ENCODE data around the gene MAGI1. TPM values are rescaled to one million over a fixed set of nuclear protein-coding genes. Genes with fewer than 3 reads are reported as not detected.

MAGI1 gene
- total RNA-seq, 1 donor from 2014 or later = 21.9 TPM

GRCh38 chr3:66023738-66024385 is 14.9 kb downstream of the MAGI1 start:
- no peak for DNase-seq (ENCODE audit: extremely low spot score, unreplicated experiment)
- H3K4me1 Mint-ChIP-seq (ENCODE audit: unreplicated experiment) = peaks cover 19% of the 10 kb centered on the region
- no peaks in the 10 kb centered on the region for H3K27me3 Mint-ChIP-seq (ENCODE audit: unreplicated experiment)
- H3K36me3 Mint-ChIP-seq (ENCODE audit: unreplicated experiment) = no peaks in the 10 kb centered on the region
- H3K4me3 Mint-ChIP-seq (ENCODE audit: unreplicated experiment) = no peak overlapping the region
- TF ChIP-seq, protein P1, sequence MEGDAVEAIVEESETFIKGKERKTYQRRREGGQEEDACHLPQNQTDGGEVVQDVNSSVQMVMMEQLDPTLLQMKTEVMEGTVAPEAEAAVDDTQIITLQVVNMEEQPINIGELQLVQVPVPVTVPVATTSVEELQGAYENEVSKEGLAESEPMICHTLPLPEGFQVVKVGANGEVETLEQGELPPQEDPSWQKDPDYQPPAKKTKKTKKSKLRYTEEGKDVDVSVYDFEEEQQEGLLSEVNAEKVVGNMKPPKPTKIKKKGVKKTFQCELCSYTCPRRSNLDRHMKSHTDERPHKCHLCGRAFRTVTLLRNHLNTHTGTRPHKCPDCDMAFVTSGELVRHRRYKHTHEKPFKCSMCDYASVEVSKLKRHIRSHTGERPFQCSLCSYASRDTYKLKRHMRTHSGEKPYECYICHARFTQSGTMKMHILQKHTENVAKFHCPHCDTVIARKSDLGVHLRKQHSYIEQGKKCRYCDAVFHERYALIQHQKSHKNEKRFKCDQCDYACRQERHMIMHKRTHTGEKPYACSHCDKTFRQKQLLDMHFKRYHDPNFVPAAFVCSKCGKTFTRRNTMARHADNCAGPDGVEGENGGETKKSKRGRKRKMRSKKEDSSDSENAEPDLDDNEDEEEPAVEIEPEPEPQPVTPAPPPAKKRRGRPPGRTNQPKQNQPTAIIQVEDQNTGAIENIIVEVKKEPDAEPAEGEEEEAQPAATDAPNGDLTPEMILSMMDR (IDR thresholded peaks at IDR 0.05) = no peak
- no peaks in the 10 kb centered on the region for H3K9me3 Mint-ChIP-seq (ENCODE audit: unreplicated experiment)
- peak overlapping the region; percentile 63 for H3K27ac Mint-ChIP-seq (ENCODE audit: unreplicated experiment)

DNA sequence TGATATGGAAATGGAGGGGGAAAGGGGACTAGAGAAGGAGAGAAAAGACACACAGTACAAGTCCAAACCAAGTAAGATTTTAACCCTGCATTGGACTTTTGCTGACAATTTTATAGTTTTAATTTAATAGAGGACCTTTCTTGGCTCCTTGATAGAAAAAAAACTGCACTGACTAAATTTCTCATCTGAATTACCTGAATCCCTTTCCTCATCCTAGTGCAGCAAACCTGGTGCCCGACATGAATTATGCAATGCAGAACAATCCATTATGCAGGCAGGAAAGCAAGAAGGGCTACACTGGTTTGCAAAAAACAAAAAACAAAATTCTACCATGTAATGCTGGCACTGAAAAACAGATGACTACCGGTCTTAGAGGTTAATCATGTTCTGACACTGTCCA is 15.5 kb downstream of the MAGI1 start:
- H3K27me3 Mint-ChIP-seq (ENCODE audit: unreplicated experiment) = no peaks in the 10 kb centered on the region
- TF ChIP-seq, protein P1 (IDR thresholded peaks at IDR 0.05) = no peak
- no peaks in the 10 kb centered on the region for H3K9me3 Mint-ChIP-seq (ENCODE audit: unreplicated experiment)
- H3K4me3 Mint-ChIP-seq (ENCODE audit: unreplicated experiment) = no peak overlapping the region
- peak overlapping the region; percentile 63 for H3K27ac Mint-ChIP-seq (ENCODE audit: unreplicated experiment)
- DNase-seq (ENCODE audit: extremely low spot score, unreplicated experiment) = no peak
- H3K36me3 Mint-ChIP-seq (ENCODE audit: unreplicated experiment) = no peaks in the 10 kb centered on the region
- H3K4me1 Mint-ChIP-seq (ENCODE audit: unreplicated experiment) = peaks cover 19% of the 10 kb centered on the region

GRCh38 chr3:66021731-66022131 is 17.0 kb downstream of the MAGI1 start:
- Mint-ChIP-seq H3K27me3 (ENCODE audit: unreplicated experiment) (no peaks in the 10 kb centered on the region), H3K9me3 (ENCODE audit: unreplicated experiment) (no peaks in the 10 kb centered on the region), H3K27ac (ENCODE audit: unreplicated experiment) (no peak overlapping the region), H3K36me3 (ENCODE audit: unreplicated experiment) (no peaks in the 10 kb centered on the region), H3K4me1 (ENCODE audit: unreplicated experiment) (peaks cover 19% of the 10 kb centered on the region), H3K4me3 (ENCODE audit: unreplicated experiment) (no peak overlapping the region)
- DNase-seq (ENCODE audit: extremely low spot score, unreplicated experiment) = no peak
- TF ChIP-seq, protein P1 (IDR thresholded peaks at IDR 0.05) = no peak

DNA sequence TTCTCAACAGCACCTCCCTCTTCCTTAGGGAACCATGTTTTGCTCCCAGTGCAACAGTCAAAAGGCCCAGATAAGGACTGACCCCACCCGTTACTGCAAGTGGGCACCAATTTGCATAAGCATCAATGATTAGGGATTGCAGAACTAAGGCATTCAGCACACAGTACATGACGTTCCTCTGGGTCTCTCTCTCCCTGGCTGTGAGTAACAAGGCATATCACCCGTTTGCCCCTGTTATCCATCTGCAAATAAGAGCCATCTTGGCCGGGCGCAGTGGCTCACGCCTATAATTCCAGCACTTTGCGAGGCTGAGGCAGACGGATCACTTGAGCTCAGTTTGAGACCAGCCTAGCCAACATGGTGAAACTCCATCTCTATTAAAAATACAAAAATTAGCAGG is 18.8 kb downstream of the MAGI1 start:
- peaks cover 22% of the 10 kb centered on the region for H3K4me1 Mint-ChIP-seq (ENCODE audit: unreplicated experiment)
- no peak overlapping the region for H3K27ac Mint-ChIP-seq (ENCODE audit: unreplicated experiment)
- TF ChIP-seq, protein P1 (IDR thresholded peaks at IDR 0.05) = no peak
- no peak overlapping the region for H3K4me3 Mint-ChIP-seq (ENCODE audit: unreplicated experiment)
- no peaks in the 10 kb centered on the region for H3K36me3 Mint-ChIP-seq (ENCODE audit: unreplicated experiment)
- H3K9me3 Mint-ChIP-seq (ENCODE audit: unreplicated experiment) = no peaks in the 10 kb centered on the region
- no peaks in the 10 kb centered on the region for H3K27me3 Mint-ChIP-seq (ENCODE audit: unreplicated experiment)
- no peak for DNase-seq (ENCODE audit: extremely low spot score, unreplicated experiment)

DNA sequence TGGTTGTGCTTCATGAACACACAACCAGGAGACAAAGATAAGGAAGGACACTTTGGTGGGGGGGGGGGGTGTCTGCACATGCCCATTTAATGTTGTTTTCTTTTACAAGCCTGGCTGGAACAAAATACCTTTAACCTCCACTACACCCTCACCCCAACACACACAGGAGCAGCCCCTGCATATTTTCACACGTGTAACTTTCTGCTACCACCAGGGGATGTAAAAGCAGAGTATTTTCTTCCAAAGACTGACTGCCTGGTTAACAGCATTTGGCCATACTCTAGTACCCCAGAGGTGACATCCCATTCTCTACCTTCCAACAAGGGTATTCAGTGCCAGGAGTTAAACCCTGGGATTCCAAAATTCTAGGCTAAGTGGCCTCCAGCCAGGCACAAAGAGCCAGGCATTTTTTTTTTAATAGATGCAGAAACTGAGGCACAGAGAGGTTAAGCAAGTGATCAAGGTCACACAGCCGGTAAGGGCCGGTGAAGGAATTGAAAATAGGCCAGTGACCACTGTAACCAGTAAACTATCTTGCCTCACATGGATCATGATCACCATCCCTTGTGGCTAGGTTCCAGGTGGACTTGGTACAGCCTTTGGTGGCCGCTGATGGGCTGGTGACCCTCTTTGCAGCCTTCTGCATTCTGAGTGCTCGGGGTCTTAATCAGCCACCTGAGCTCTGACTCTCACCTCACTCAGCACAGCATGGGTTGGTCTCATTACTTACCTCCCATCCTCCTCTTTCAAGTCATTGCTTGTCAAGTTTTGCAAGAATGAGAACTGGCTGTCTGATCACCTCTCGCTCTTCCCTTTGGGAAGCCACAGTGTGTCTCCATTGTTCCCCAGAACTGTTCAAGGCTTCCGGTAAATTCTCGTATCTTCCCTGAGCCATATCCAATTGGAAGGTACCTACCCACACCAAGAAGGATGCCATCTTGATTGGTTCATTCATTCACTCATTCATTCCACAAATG is 20.4 kb downstream of the MAGI1 start:
- TF ChIP-seq, protein P1 (IDR thresholded peaks at IDR 0.05) = no peak
- Mint-ChIP-seq H3K36me3 (ENCODE audit: unreplicated experiment) (no peaks in the 10 kb centered on the region), H3K4me3 (ENCODE audit: unreplicated experiment) (no peak overlapping the region), H3K27ac (ENCODE audit: unreplicated experiment) (no peak overlapping the region), H3K4me1 (ENCODE audit: unreplicated experiment) (peaks cover 23% of the 10 kb centered on the region), H3K9me3 (ENCODE audit: unreplicated experiment) (no peaks in the 10 kb centered on the region), H3K27me3 (ENCODE audit: unreplicated experiment) (no peaks in the 10 kb centered on the region)
- no peak for DNase-seq (ENCODE audit: extremely low spot score, unreplicated experiment)

Measured in osteocyte (in vitro differentiated cells).